ENCODE measurements around the gene BUB1B.
A peak's percentile ranks its signal among the peaks of the same experiment; 100 is the strongest.
"Not testable (repeated sequence)": the region's sequence is repeated elsewhere in the genome, so short reads cannot be mapped to it uniquely, and the experiment has no call there.

The BUB1B gene

GRCh38 chr15:40160689-40161688 lies at the start of gene BUB1B:
Gene BUB1B (plus strand): TSS chr15:40161069. CDS start chr15:40161221, 152 bp downstream.
- peak; percentile 98 for DNase-seq (ENCODE audit: low spot score)

- DNase-seq (ENCODE audit: low spot score): no peak
These were observed 49.0 kb upstream of the BUB1B start for GRCh38 chr15:40111888-40112287.

GRCh38 chr15:40112789-40113188 lies 48.1 kb upstream of the BUB1B start:
- no peak for DNase-seq (ENCODE audit: low spot score)

GRCh38 chr15:40114218-40114617 lies 46.7 kb upstream of the BUB1B start:
- no peak for DNase-seq (ENCODE audit: low spot score)

GRCh38 chr15:40115106-40115505 lies 45.8 kb upstream of the BUB1B start:
- not testable (repeated sequence) for DNase-seq (ENCODE audit: low spot score)

- DNase-seq (ENCODE audit: low spot score): no peak
These were observed 45.2 kb upstream of the BUB1B start for GRCh38 chr15:40115670-40116093.

- DNase-seq (ENCODE audit: low spot score): no peak
These were observed 42.4 kb upstream of the BUB1B start for GRCh38 chr15:40118473-40118872.

GRCh38 chr15:40121911-40122638 lies 38.8 kb upstream of the BUB1B start:
- no peak for DNase-seq (ENCODE audit: low spot score)

GRCh38 chr15:40122989-40123388 lies 37.9 kb upstream of the BUB1B start:
- not testable (repeated sequence) for DNase-seq (ENCODE audit: low spot score)

- not testable (repeated sequence) for DNase-seq (ENCODE audit: low spot score)
These were observed 37.0 kb upstream of the BUB1B start for GRCh38 chr15:40123863-40124262.

- not testable (repeated sequence) for DNase-seq (ENCODE audit: low spot score)
These were observed 36.5 kb upstream of the BUB1B start for GRCh38 chr15:40124333-40124732.

GRCh38 chr15:40124807-40125285 lies 36.0 kb upstream of the BUB1B start:
- not testable (repeated sequence) for DNase-seq (ENCODE audit: low spot score)

GRCh38 chr15:40125950-40126349 lies 34.9 kb upstream of the BUB1B start:
- DNase-seq (ENCODE audit: low spot score): no peak

GRCh38 chr15:40128766-40129660 lies 31.9 kb upstream of the BUB1B start:
- no peak for DNase-seq (ENCODE audit: low spot score)

- DNase-seq (ENCODE audit: low spot score): no peak
These were observed 30.8 kb upstream of the BUB1B start for GRCh38 chr15:40130118-40130517.

- no peak for DNase-seq (ENCODE audit: low spot score)
These were observed 29.9 kb upstream of the BUB1B start for GRCh38 chr15:40130799-40131502.

GRCh38 chr15:40133544-40133943 lies 27.3 kb upstream of the BUB1B start:
- no peak for DNase-seq (ENCODE audit: low spot score)

GRCh38 chr15:40134885-40135284 lies 26.0 kb upstream of the BUB1B start:
- DNase-seq (ENCODE audit: low spot score): no peak

GRCh38 chr15:40135846-40136450 lies 24.9 kb upstream of the BUB1B start:
- DNase-seq (ENCODE audit: low spot score): not testable (repeated sequence)

- no peak for DNase-seq (ENCODE audit: low spot score)
These were observed 24.2 kb upstream of the BUB1B start for GRCh38 chr15:40136470-40137302.
